GM08714 (cell line): Measurements from ENCODE around the gene SIGLEC14.
"Not testable (repeated sequence)": the region's sequence is repeated elsewhere in the genome, so short reads cannot be mapped to it uniquely, and the experiment has no call there.

Source experiments
- H3K4me3 ChIP-seq: fragments of 200-500 bp; sonication (Bioruptor generic); 2 replicates; pipeline ENCODE4 v1.5.1; 2014; ENCODE audit warnings: mild to moderate bottlenecking, low read length, inconsistent platforms
- ZNF274 ChIP-seq: IDR thresholded peaks from 2 replicates; pipeline ENCODE4 v1.6.1; 2012; ENCODE audit warnings: mild to moderate bottlenecking, low read depth, low read length

SIGLEC14 gene

GRCh38 chr19:51651216-51651846 is 4.7 kb upstream of the SIGLEC14 start:
- H3K4me3 ChIP-seq, result no peak overlapping the region
- TF ChIP-seq ZNF274, result no peak

- no peak for TF ChIP-seq ZNF274
- no peak overlapping the region for H3K4me3 ChIP-seq
These were observed 693 bp upstream of the SIGLEC14 start for GRCh38 chr19:51647318-51647717.

- no peak overlapping the region; the same call in 1 of the 2 replicates for H3K4me3 ChIP-seq
- no peak for TF ChIP-seq ZNF274
These were observed 1.9 kb downstream of the SIGLEC14 start for GRCh38 chr19:51644636-51645271.

- TF ChIP-seq ZNF274, result no peak
These were observed 5.0 kb downstream of the SIGLEC14 start for GRCh38 chr19:51641648-51642047.

GRCh38 chr19:51640386-51640785 is 6.2 kb downstream of the SIGLEC14 start:
- no peak overlapping the region for H3K4me3 ChIP-seq
- TF ChIP-seq ZNF274, result no peak

More at GRCh38 chr19:51641648-51642047, 5.0 kb downstream of the SIGLEC14 start:
- no peak overlapping the region for H3K4me3 ChIP-seq

- TF ChIP-seq ZNF274, result no peak
- H3K4me3 ChIP-seq, result no peak overlapping the region
These were observed 6.7 kb downstream of the SIGLEC14 start for GRCh38 chr19:51639916-51640315.

GRCh38 chr19:51637362-51637978 is 9.2 kb downstream of the SIGLEC14 start:
- H3K4me3 ChIP-seq, result no peak overlapping the region
- no peak for TF ChIP-seq ZNF274

GRCh38 chr19:51632126-51632525 is 14.5 kb downstream of the SIGLEC14 start:
- TF ChIP-seq ZNF274, result no peak
- H3K4me3 ChIP-seq, result no peak overlapping the region

GRCh38 chr19:51630315-51630714 is 16.3 kb downstream of the SIGLEC14 start, which contains the start of gene SIGLEC5:
SIGLEC5 (minus strand) TSS chr19:51630401; CDS start chr19:51630335, 66 bp downstream.
- not testable (repeated sequence) for H3K4me3 ChIP-seq

GRCh38 chr19:51628153-51628939 is 18.3 kb downstream of the SIGLEC14 start:
- no peak for TF ChIP-seq ZNF274
- no peak overlapping the region for H3K4me3 ChIP-seq

GRCh38 chr19:51627491-51628138 is 19.0 kb downstream of the SIGLEC14 start:
- no peak for TF ChIP-seq ZNF274
- H3K4me3 ChIP-seq, result no peak overlapping the region

- TF ChIP-seq ZNF274, result no peak
- H3K4me3 ChIP-seq, result no peak overlapping the region
These were observed 19.9 kb downstream of the SIGLEC14 start for GRCh38 chr19:51626675-51627074.

GRCh38 chr19:51621178-51621577 is 25.4 kb downstream of the SIGLEC14 start:
- no peak overlapping the region for H3K4me3 ChIP-seq
- TF ChIP-seq ZNF274, result no peak

GRCh38 chr19:51615991-51616390 is 30.6 kb downstream of the SIGLEC14 start:
- no peak overlapping the region for H3K4me3 ChIP-seq
- TF ChIP-seq ZNF274, result no peak
